GM12878 (cell line): ENCODE measurements around the gene RTEL1. TPM values are rescaled to one million over a fixed set of nuclear protein-coding genes. Genes with fewer than 3 reads are reported as not detected.

Experiments
- ATAC-seq: fragments of 200-7000 bp; cut with Tn5 transposase; 3 replicates; pipeline ENCODE4 v1.9.1; 2020; ENCODE audit warnings: mild to moderate bottlenecking, moderate library complexity
- BruUV-seq: library from RNA; stranded (reverse); fragments of 400-500 nt; replicated peaks from 2 replicates; lab custom pipeline; 2021; lab: Mats Ljungman, UMichigan
- CTCF ChIA-PET: fragments of 300-600 bp; sonication (Branson Sonifier 250); formaldehyde crosslinking; extraction: SDS; loops from one replicate; lab custom pipeline; 2021; ENCODE audit warnings: inconsistent platforms; lab: Yijun Ruan, JAX
- POLR2A ChIA-PET: fragments of 350-600 bp; formaldehyde crosslinking; extraction: SDS; loops from one replicate; lab custom pipeline; 2021; ENCODE audit warnings: inconsistent platforms; lab: Charles Lee
- RAD21 ChIA-PET: fragments of 300-600 bp; sonication (Branson Sonifier 250); formaldehyde crosslinking; loops from one replicate; lab custom pipeline; 2023; ENCODE audit warnings: antibody characterized with exemption; ENCODE audit not compliant: unreplicated experiment; lab: Charles Lee
- SMC1A ChIA-PET: fragments of 300-600 bp; sonication (Branson Sonifier 250); formaldehyde crosslinking; loops from one replicate; lab custom pipeline; 2023; ENCODE audit not compliant: unreplicated experiment, uncharacterized antibody; lab: Charles Lee
- DNase-seq: peaks from one replicate; pipeline ENCODE4 v3.0.0-alpha.2; 2011; ENCODE audit warnings: low read depth, low spot score
- FAIRE-seq: peaks from 3 replicates; lab custom pipeline; 2011; peaks lifted over from hg19 to GRCh38; lab: Jason Lieb, UNC
- H2AFZ ChIP-seq: 2 replicates; pipeline ENCODE4 v1.6.0; 2011; ENCODE audit warnings: low read depth, low read length, control low read depth; ENCODE audit not compliant: control insufficient read depth
- H3K27ac ChIP-seq: 2 replicates; pipeline ENCODE4 v1.5.1; 2011; ENCODE audit warnings: control low read depth; ENCODE audit not compliant: control insufficient read depth, insufficient read depth
- H3K27me3 ChIP-seq, 2 experiments: replicated peaks in 1 of 2; 2 replicates each; pipeline versions ENCODE4 v1.6.0 to v1.6.1; 2011; ENCODE audit warnings: low read length in 1 of 2; ENCODE audit not compliant: control insufficient read depth in 2 of 2, insufficient read depth in 2 of 2
- H3K36me3 ChIP-seq, 2 experiments: 2 replicates each; pipeline ENCODE4 v1.5.1; 2011; ENCODE audit warnings: low read length in 1 of 2; ENCODE audit not compliant: control insufficient read depth in 2 of 2, insufficient read depth in 2 of 2
- H3K4me1 ChIP-seq: 2 replicates; pipeline ENCODE4 v1.6.1; 2011; ENCODE audit warnings: mild to moderate bottlenecking, low read length, moderate library complexity, mixed read lengths; ENCODE audit not compliant: control insufficient read depth, insufficient read depth
- H3K4me2 ChIP-seq: 2 replicates; pipeline ENCODE4 v1.6.0; 2011; ENCODE audit warnings: control low read depth; ENCODE audit not compliant: control insufficient read depth, insufficient read depth
- H3K4me3 ChIP-seq: fragments of 200-600 bp; sonication (generic); 2 replicates; pipeline ENCODE4 v1.5.1; 2016
- H3K79me2 ChIP-seq: 2 replicates; pipeline ENCODE4 v1.6.0; 2011; ENCODE audit warnings: low read length; ENCODE audit not compliant: control insufficient read depth, insufficient read depth
- H3K9ac ChIP-seq: 2 replicates; pipeline ENCODE4 v1.8.0; 2011; ENCODE audit warnings: low read length, control low read depth, mixed read lengths; ENCODE audit not compliant: control insufficient read depth, insufficient read depth
- H3K9me3 ChIP-seq: replicated peaks from 3 replicates; pipeline ENCODE4 v1.5.1; 2011; ENCODE audit warnings: mild to moderate bottlenecking, low read length; ENCODE audit not compliant: control insufficient read depth, insufficient read depth
- H4K20me1 ChIP-seq: 2 replicates; pipeline ENCODE4 v1.6.0; 2011; ENCODE audit not compliant: control insufficient read depth, insufficient read depth
- GABPA ChIP-seq: IDR thresholded peaks from 2 replicates; pipeline ENCODE4 v1.6.1; 2014; ENCODE audit warnings: antibody characterized with exemption, low read depth, mild to moderate bottlenecking, inconsistent platforms
- GATAD2B ChIP-seq: fragments of 450-650 bp; conservative IDR thresholded peaks from 2 replicates; pipeline ENCODE4 v1.6.1; 2017; ENCODE audit warnings: low read depth, mild to moderate bottlenecking, moderate library complexity
- MTA2 ChIP-seq: fragments of 450-650 bp; IDR thresholded peaks from 2 replicates; pipeline ENCODE4 v1.6.1; 2016; ENCODE audit warnings: low read depth, mild to moderate bottlenecking, moderate library complexity
- MTA3 ChIP-seq: IDR thresholded peaks from 2 replicates; pipeline ENCODE4 v1.6.1; 2012; ENCODE audit warnings: low read length, inconsistent platforms, borderline replicate concordance
- NBN ChIP-seq: fragments of 450-650 bp; IDR thresholded peaks from 2 replicates; pipeline ENCODE4 v1.6.1; 2016
- RB1 ChIP-seq: fragments of 450-650 bp; formaldehyde crosslinking; IDR thresholded peaks from 2 replicates; pipeline ENCODE4 v1.6.1; 2017; ENCODE audit warnings: mild to moderate bottlenecking, borderline replicate concordance
- RFX5 ChIP-seq: IDR thresholded peaks from 2 replicates; pipeline ENCODE4 v1.6.1; 2011; ENCODE audit warnings: low read depth, low read length, improper control_type of control experiment
- RUNX3 ChIP-seq: IDR thresholded peaks from 2 replicates; pipeline ENCODE4 v1.6.1; 2012; ENCODE audit warnings: low read length, inconsistent platforms
- TAF1 ChIP-seq: IDR thresholded peaks from 2 replicates; pipeline ENCODE4 v1.6.1; 2011; ENCODE audit warnings: mild to moderate bottlenecking, low read depth, low read length, borderline replicate concordance
- ZNF207 ChIP-seq: fragments of 450-650 bp; IDR thresholded peaks from 2 replicates; pipeline ENCODE4 v1.6.1; 2014; ENCODE audit warnings: antibody characterized with exemption, mild to moderate bottlenecking, borderline replicate concordance
- ZNF24 ChIP-seq: fragments of 450-650 bp; IDR thresholded peaks from 2 replicates; pipeline ENCODE4 v1.6.1; 2017; ENCODE audit warnings: antibody characterized with exemption, mild to moderate bottlenecking
- WGBS: methylation state at CpG from one replicate; pipeline ENCODE4 v1.1.6; 2016; ENCODE audit warnings: low lambda C conversion rate; ENCODE audit not compliant: insufficient replicate concordance, insufficient coverage; ENCODE audit errors: missing lambda C conversion rate; 5-methylcytosine and 5-hydroxymethylcytosine counted together
- in situ Hi-C: fragments of 300-500 bp; cut with MboI; formaldehyde crosslinking; loops from 9 replicates; pipeline ENCODE4 v1.14.3; 2018; ENCODE audit warnings: mixed read lengths
- intact Hi-C: fragments of 100-400 bp; cut with micrococcal nuclease; formaldehyde crosslinking; loops from one replicate; pipeline ENCODE4 v1.14.2; 2022; ENCODE audit not compliant: unreplicated experiment
- polyA plus RNA-seq, 11 experiments: library from polyadenylated mRNA; depleted of rRNA in 4 of 11; unstranded in 6 of 11; stranded (reverse) in 5 of 11; fragments of >200 nt; fragmentation: Nextera tagmentation in 4 of 11; fragmentation: Illumina TruSeq in 1 of 11; extraction: Ambion mirVana in 4 of 11; extraction: Trizol in 1 of 11; gene quantifications; 1 replicate in 1 of 11; 2 replicates in 10 of 11; pipeline versions ENCODE4 v1.2.1 to v1.2.3, GENCODE V29; 2011 to 2016; ENCODE audit warnings: inconsistent platforms in 2 of 11, missing spikeins in 2 of 11, low read depth in 1 of 11
- total RNA-seq, 4 experiments: library from RNA; depleted of rRNA in 3 of 4; stranded (reverse); fragments of >200 nt in 3 of 4; fragmentation: Illumina TruSeq in 1 of 4; extraction: Trizol in 1 of 4; gene quantifications; 2 replicates each; pipeline versions ENCODE4 v1.2.1 to v1.2.3, GENCODE V29; 2013 to 2021
- TF ChIP-seq, protein P1 (sequence below): fragments of 450-650 bp; IDR thresholded peaks from 2 replicates; pipeline ENCODE4 v1.6.1; 2017; ENCODE audit warnings: low read depth, mild to moderate bottlenecking, moderate library complexity
- TF ChIP-seq, protein P2 (sequence below): fragments of 450-650 bp; IDR thresholded peaks from 2 replicates; pipeline ENCODE4 v1.6.1; 2018; ENCODE audit warnings: borderline replicate concordance, mild to moderate bottlenecking; ENCODE audit not compliant: partially characterized antibody
- TF ChIP-seq, protein P3 (sequence below): fragments of 450-650 bp; IDR thresholded peaks from 2 replicates; pipeline ENCODE4 v1.6.1; 2017; ENCODE audit warnings: mild to moderate bottlenecking, moderate library complexity
- TF ChIP-seq, protein P4 (sequence below): fragments of 450-650 bp; IDR thresholded peaks from 2 replicates; pipeline ENCODE4 v1.6.1; 2017; ENCODE audit warnings: mild to moderate bottlenecking

Gene RTEL1
- total and polyA plus RNA-seq, 10 of the 15 experiments (the other 5 are each of a cell fraction or from before 2014, with no cell fraction given): 0.40 to 37.2 (median 15.6) TPM; not detected in 1

DNA sequence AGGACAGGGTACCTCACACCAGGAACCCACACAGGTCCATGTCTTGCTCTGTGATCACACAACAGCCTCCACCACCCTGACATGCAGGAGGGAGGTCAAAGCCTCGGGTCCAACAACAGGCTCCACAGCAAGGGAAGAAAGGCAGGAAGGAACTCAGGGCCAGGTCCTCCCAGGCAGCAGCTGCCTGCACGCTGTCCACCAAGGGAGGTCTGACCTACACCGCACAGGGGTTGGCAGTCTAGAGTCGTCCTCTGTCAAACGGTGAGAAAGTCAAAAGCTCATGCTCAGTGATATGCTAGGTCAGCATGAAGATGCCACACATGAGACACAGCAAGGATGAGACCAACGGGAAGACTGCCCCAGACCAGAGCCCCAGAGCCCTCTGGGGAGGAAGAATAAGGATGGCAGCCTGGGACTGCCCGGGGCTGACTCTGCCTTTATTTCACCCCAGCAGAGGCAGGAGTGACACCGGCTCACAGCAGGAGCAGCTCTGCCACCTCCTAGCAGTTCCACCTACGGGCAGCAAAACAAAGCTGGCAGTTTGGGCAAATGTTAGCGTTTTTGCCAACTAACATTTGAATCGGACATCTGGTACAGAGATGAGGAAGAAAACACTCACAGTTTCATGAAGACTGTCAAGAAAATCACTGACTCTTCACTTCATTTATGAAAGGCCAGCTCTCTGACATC lies 39.7 kb upstream of the RTEL1 start:
- Histone ChIP-seq H3K27me3 (no peaks in the 10 kb centered on the region), H3K4me1 (peaks cover 7% of the 10 kb centered on the region), H3K9ac (no peak overlapping the region), H2AFZ (no peak overlapping the region), H3K27ac (no peak overlapping the region), H3K36me3 (peaks cover 12 to 16% of the 10 kb centered on the region in 2 experiments), H4K20me1 (no peaks in the 10 kb centered on the region), H3K9me3 (no peaks in the 10 kb centered on the region), H3K4me3 (no peak overlapping the region), H3K4me2 (no peak overlapping the region), H3K79me2 (peaks cover 21% of the 10 kb centered on the region)
- intact Hi-C loops: no loop called here
- SMC1A ChIA-PET: no interaction called here
- WGBS: 84% methylated on average over 11 of the region's 11 CpGs
- FAIRE-seq (no peak), DNase-seq (no peak), ATAC-seq (no peak)
- in situ Hi-C loops: no loop called here
- BruUV-seq: no TSS peak
- RAD21 ChIA-PET: no interaction called here
- POLR2A ChIA-PET: interaction anchor here (0.9 to 1.2 kb wide), 2 partner anchors 9 to 97 kb away, joined by 3 to 4 read pairs; partner anchors contain the start of gene GMEB2
- CTCF ChIA-PET: no interaction called here
- TF ChIP-seq TAF1: no peak
- TF ChIP-seq ZNF24: no peak
- no peak for TF ChIP-seq GABPA
- no peak for TF ChIP-seq MTA2
- TF ChIP-seq RB1: no peak
- TF ChIP-seq MTA3: no peak
- TF ChIP-seq, protein P1, sequence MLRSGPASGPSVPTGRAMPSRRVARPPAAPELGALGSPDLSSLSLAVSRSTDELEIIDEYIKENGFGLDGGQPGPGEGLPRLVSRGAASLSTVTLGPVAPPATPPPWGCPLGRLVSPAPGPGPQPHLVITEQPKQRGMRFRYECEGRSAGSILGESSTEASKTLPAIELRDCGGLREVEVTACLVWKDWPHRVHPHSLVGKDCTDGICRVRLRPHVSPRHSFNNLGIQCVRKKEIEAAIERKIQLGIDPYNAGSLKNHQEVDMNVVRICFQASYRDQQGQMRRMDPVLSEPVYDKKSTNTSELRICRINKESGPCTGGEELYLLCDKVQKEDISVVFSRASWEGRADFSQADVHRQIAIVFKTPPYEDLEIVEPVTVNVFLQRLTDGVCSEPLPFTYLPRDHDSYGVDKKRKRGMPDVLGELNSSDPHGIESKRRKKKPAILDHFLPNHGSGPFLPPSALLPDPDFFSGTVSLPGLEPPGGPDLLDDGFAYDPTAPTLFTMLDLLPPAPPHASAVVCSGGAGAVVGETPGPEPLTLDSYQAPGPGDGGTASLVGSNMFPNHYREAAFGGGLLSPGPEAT: no peak
- TF ChIP-seq ZNF207: no peak
- no peak for TF ChIP-seq RUNX3
- no peak for TF ChIP-seq NBN
- TF ChIP-seq, protein P2, sequence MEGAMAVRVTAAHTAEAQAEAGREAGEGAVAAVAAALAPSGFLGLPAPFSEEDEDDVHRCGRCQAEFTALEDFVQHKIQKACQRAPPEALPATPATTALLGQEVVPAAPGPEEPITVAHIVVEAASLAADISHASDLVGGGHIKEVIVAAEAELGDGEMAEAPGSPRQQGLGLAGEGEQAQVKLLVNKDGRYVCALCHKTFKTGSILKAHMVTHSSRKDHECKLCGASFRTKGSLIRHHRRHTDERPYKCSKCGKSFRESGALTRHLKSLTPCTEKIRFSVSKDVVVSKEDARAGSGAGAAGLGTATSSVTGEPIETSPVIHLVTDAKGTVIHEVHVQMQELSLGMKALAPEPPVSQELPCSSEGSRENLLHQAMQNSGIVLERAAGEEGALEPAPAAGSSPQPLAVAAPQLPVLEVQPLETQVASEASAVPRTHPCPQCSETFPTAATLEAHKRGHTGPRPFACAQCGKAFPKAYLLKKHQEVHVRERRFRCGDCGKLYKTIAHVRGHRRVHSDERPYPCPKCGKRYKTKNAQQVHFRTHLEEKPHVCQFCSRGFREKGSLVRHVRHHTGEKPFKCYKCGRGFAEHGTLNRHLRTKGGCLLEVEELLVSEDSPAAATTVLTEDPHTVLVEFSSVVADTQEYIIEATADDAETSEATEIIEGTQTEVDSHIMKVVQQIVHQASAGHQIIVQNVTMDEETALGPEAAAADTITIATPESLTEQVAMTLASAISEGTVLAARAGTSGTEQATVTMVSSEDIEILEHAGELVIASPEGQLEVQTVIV: no peak
- TF ChIP-seq, protein P3, sequence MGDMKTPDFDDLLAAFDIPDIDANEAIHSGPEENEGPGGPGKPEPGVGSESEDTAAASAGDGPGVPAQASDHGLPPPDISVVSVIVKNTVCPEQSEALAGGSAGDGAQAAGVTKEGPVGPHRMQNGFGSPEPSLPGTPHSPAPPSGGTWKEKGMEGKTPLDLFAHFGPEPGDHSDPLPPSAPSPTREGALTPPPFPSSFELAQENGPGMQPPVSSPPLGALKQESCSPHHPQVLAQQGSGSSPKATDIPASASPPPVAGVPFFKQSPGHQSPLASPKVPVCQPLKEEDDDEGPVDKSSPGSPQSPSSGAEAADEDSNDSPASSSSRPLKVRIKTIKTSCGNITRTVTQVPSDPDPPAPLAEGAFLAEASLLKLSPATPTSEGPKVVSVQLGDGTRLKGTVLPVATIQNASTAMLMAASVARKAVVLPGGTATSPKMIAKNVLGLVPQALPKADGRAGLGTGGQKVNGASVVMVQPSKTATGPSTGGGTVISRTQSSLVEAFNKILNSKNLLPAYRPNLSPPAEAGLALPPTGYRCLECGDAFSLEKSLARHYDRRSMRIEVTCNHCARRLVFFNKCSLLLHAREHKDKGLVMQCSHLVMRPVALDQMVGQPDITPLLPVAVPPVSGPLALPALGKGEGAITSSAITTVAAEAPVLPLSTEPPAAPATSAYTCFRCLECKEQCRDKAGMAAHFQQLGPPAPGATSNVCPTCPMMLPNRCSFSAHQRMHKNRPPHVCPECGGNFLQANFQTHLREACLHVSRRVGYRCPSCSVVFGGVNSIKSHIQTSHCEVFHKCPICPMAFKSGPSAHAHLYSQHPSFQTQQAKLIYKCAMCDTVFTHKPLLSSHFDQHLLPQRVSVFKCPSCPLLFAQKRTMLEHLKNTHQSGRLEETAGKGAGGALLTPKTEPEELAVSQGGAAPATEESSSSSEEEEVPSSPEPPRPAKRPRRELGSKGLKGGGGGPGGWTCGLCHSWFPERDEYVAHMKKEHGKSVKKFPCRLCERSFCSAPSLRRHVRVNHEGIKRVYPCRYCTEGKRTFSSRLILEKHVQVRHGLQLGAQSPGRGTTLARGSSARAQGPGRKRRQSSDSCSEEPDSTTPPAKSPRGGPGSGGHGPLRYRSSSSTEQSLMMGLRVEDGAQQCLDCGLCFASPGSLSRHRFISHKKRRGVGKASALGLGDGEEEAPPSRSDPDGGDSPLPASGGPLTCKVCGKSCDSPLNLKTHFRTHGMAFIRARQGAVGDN: no peak
- TF ChIP-seq GATAD2B: no peak
- TF ChIP-seq, protein P4, sequence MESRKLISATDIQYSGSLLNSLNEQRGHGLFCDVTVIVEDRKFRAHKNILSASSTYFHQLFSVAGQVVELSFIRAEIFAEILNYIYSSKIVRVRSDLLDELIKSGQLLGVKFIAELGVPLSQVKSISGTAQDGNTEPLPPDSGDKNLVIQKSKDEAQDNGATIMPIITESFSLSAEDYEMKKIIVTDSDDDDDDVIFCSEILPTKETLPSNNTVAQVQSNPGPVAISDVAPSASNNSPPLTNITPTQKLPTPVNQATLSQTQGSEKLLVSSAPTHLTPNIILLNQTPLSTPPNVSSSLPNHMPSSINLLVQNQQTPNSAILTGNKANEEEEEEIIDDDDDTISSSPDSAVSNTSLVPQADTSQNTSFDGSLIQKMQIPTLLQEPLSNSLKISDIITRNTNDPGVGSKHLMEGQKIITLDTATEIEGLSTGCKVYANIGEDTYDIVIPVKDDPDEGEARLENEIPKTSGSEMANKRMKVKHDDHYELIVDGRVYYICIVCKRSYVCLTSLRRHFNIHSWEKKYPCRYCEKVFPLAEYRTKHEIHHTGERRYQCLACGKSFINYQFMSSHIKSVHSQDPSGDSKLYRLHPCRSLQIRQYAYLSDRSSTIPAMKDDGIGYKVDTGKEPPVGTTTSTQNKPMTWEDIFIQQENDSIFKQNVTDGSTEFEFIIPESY: no peak
- no peak for TF ChIP-seq RFX5
